ENCODE measurements around the gene TSEN2.

GRCh38 chr3:12566976-12567375 lies 82.7 kb downstream of the TSEN2 start:
- TF ChIP-seq CTCF (IDR thresholded peaks at IDR 0.05): no peak
- no peak for TF ChIP-seq POLR2A (IDR thresholded peaks at IDR 0.05)
